ENCODE measurements around the gene PDE2A. TPM values are rescaled to one million over a fixed set of nuclear protein-coding genes. Genes with fewer than 3 reads are reported as not detected.

The PDE2A gene
- total and polyA plus RNA-seq, 8 donors, result 3.5 to 548 (median 25.9) TPM

DNA sequence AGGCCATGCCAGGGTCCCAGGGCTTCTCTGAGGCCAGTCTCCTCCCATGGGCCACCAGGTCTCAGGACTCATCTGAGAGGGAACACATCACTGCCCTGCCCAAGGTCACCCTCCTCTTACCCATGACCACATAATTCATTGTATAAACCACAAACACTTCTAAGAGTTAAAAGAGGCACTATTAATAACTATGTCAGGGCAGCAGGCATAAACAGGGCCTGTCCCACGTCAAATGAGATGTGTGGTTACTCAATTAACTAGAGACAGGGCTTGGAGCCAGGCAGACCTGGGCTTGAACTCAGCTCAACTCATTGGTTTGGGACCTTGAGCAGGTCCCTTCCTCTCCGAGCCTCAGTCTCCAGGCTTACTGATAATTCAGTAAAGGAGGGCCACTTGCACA, 44.9 kb upstream of the PDE2A start:
- peaks cover 40 to 91% (median 67%) of the 10 kb centered on the region in 4 donors for H3K4me1 ChIP-seq
- 22 to 35% (median 27%) methylated on average over 2 of the region's 2 CpGs for WGBS, 5 donors

GRCh38 chr11:72718101-72718501, 43.9 kb upstream of the PDE2A start:
- Histone ChIP-seq H3K9me3 (no peaks in the 10 kb centered on the region), H3K27ac (peak overlapping the region in 3 of 5 donors; percentile 0 to 16 (median 10)), H3K36me3 (peaks cover 4 to 49% (median 35%) of the 10 kb centered on the region in 4 donors), H3K27me3 (no peaks in the 10 kb centered on the region), H3K4me3 (peak overlapping the region in 1 of 4 donors; percentile 8), H3K4me1 (peaks cover 31 to 85% (median 65%) of the 10 kb centered on the region in 4 donors)
- no peak for DNase-seq
- TF ChIP-seq POLR2A (IDR thresholded peaks at IDR 0.05), result no peak
- TF ChIP-seq POLR2AphosphoS5 (IDR thresholded peaks at IDR 0.05), result no peak
- TF ChIP-seq EP300 (IDR thresholded peaks at IDR 0.05), result no peak
- TF ChIP-seq, protein P1, sequence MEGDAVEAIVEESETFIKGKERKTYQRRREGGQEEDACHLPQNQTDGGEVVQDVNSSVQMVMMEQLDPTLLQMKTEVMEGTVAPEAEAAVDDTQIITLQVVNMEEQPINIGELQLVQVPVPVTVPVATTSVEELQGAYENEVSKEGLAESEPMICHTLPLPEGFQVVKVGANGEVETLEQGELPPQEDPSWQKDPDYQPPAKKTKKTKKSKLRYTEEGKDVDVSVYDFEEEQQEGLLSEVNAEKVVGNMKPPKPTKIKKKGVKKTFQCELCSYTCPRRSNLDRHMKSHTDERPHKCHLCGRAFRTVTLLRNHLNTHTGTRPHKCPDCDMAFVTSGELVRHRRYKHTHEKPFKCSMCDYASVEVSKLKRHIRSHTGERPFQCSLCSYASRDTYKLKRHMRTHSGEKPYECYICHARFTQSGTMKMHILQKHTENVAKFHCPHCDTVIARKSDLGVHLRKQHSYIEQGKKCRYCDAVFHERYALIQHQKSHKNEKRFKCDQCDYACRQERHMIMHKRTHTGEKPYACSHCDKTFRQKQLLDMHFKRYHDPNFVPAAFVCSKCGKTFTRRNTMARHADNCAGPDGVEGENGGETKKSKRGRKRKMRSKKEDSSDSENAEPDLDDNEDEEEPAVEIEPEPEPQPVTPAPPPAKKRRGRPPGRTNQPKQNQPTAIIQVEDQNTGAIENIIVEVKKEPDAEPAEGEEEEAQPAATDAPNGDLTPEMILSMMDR (IDR thresholded peaks at IDR 0.05), result no peak
- intact Hi-C loops (cut with DNase I; ENCODE audit: low total_unique reads), result no loop called here
- WGBS, 5 donors, result 73 to 87% (median 80%) methylated on average over 8 to 9 of the region's 9 CpGs

More for the DNA sequence above, 44.9 kb upstream of the PDE2A start:
- peak overlapping the region in 2 of 5 donors; percentile 16 to 88 for H3K27ac ChIP-seq
- DNase-seq, result no peak
- intact Hi-C loops (cut with DNase I; ENCODE audit: low total_unique reads), result no loop called here
- no peaks in the 10 kb centered on the region for H3K27me3 ChIP-seq
- no peaks in the 10 kb centered on the region for H3K9me3 ChIP-seq
- H3K4me3 ChIP-seq, result peak overlapping the region in 2 of 4 donors; percentile 61 to 75
- TF ChIP-seq POLR2A (IDR thresholded peaks at IDR 0.05) (no peak), POLR2AphosphoS5 (IDR thresholded peaks at IDR 0.05) (no peak), EP300 (IDR thresholded peaks at IDR 0.05) (no peak)
- TF ChIP-seq, protein P1 (IDR thresholded peaks at IDR 0.05), result no peak
- peaks cover 0 to 40% (median 26%) of the 10 kb centered on the region in 4 donors for H3K36me3 ChIP-seq

DNA sequence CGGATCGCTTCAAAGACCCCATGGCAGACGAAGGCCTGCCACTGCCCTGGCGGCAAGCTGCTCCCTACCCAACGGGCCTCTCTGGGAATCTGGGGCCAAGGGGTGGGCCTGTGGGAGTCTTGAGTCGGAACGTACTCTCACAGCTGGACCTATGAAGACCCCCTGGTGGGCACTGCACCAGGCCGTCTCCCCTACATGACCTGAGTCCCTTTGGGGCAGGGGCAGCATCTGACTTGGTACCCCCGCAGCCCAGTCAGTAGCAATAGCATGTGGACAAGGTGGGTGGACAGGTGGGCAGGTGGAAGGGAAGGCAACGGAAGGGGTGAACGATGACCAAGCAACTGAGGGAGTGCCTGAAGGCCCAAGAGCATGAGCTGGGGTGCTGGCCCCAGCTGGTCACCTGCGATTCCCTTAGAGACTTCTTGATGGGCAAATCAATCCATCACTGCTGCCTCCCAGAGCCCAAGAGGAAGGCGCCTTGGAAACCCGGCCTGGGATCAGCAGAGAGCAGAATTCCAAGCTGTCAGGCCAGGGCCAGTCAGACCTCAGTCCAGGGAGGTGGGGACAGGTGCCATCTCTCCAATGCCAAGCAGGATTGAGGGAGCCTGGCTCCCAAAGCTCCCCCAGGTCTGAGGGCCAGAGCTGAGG, 42.7 kb upstream of the PDE2A start:
- H3K36me3 ChIP-seq, result peaks cover 4 to 61% (median 47%) of the 10 kb centered on the region in 4 donors
- H3K27ac ChIP-seq, result no peak overlapping the region
- TF ChIP-seq, protein P1 (IDR thresholded peaks at IDR 0.05), result no peak
- TF ChIP-seq EP300 (IDR thresholded peaks at IDR 0.05) (no peak), POLR2AphosphoS5 (IDR thresholded peaks at IDR 0.05) (no peak), POLR2A (IDR thresholded peaks at IDR 0.05) (no peak)
- 86 to 94% (median 92%) methylated on average over 12 to 14 of the region's 14 CpGs for WGBS, 5 donors
- H3K9me3 ChIP-seq, result no peaks in the 10 kb centered on the region
- no peak for DNase-seq
- H3K27me3 ChIP-seq, result no peaks in the 10 kb centered on the region
- H3K4me3 ChIP-seq, result no peak overlapping the region
- H3K4me1 ChIP-seq, result peaks cover 25 to 83% (median 67%) of the 10 kb centered on the region in 4 donors
- intact Hi-C loops (cut with DNase I; ENCODE audit: low total_unique reads), result no loop called here

DNA sequence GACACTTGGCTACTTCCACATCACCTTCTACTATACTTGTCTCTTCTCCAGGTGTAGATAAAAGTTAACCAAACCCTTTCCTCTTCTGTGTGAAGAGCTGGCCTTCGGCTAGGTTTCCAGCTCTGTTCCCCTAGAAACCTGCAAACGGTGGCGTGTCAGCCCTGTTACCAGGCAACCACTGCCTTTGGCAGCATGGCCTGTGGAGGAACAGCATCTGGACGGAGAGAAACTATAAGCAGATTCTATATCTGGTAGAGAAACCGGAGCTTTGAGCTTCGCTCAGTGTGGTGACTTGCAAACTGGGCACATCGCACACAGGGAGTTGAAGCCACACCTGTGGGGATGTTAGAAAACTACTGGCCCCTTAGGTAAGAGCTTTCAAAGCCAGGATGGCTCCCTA, 42.1 kb upstream of the PDE2A start:
- H3K9me3 ChIP-seq, result no peaks in the 10 kb centered on the region
- 60 to 61% (median 61%) methylated on average over 7 of the region's 7 CpGs for WGBS, 5 donors
- H3K27ac ChIP-seq, result no peak overlapping the region
- peaks cover 4 to 67% (median 53%) of the 10 kb centered on the region in 4 donors for H3K36me3 ChIP-seq
- DNase-seq, result peak in 1 of 2 donors; percentile 85
- TF ChIP-seq EP300 (IDR thresholded peaks at IDR 0.05) (no peak), POLR2A (IDR thresholded peaks at IDR 0.05) (no peak), POLR2AphosphoS5 (IDR thresholded peaks at IDR 0.05) (no peak)
- TF ChIP-seq, protein P1 (IDR thresholded peaks at IDR 0.05), result no peak
- H3K4me3 ChIP-seq, result no peak overlapping the region
- intact Hi-C loops (cut with DNase I; ENCODE audit: low total_unique reads), result no loop called here
- H3K27me3 ChIP-seq, result no peaks in the 10 kb centered on the region
- peaks cover 22 to 77% (median 63%) of the 10 kb centered on the region in 4 donors for H3K4me1 ChIP-seq
